Astrocyte of the hippocampus (primary cell): ENCODE results near the gene CCDC92B.
"Not testable (repeated sequence)": the region's sequence is repeated elsewhere in the genome, so short reads cannot be mapped to it uniquely, and the experiment has no call there.

Experiments
- DNase-seq: peaks from one replicate; pipeline ENCODE4 v3.0.0; 2011; ENCODE audit warnings: low read depth, low spot score

CCDC92B gene

GRCh38 chr17:2749058-2749783 lies at the start of gene CCDC92B:
CCDC92B (minus strand) TSS chr17:2749652; CDS start chr17:2735145, 14,507 bp downstream.
- DNase-seq: no peak

- no peak for DNase-seq
Observed at GRCh38 chr17:2798678-2799077, 49.2 kb upstream of the CCDC92B start.

- DNase-seq: no peak
Observed at GRCh38 chr17:2798188-2798587, 48.7 kb upstream of the CCDC92B start.

- DNase-seq: no peak
Observed at GRCh38 chr17:2797637-2798036, 48.2 kb upstream of the CCDC92B start.

GRCh38 chr17:2797226-2797625 lies 47.8 kb upstream of the CCDC92B start:
- DNase-seq: no peak

GRCh38 chr17:2796164-2797125 lies 47.0 kb upstream of the CCDC92B start, which contains the start of gene RAP1GAP2:
RAP1GAP2 (plus strand) TSS chr17:2796438; CDS start chr17:2796528, 90 bp downstream.
- no peak for DNase-seq

GRCh38 chr17:2795441-2796163 lies 46.1 kb upstream of the CCDC92B start:
- DNase-seq: no peak

- DNase-seq: no peak
Observed at GRCh38 chr17:2794111-2794803, 44.8 kb upstream of the CCDC92B start.

GRCh38 chr17:2792366-2793169 lies 43.1 kb upstream of the CCDC92B start:
- DNase-seq: no peak

- DNase-seq: no peak
Observed at GRCh38 chr17:2789700-2790099, 40.2 kb upstream of the CCDC92B start.

- DNase-seq: peak; percentile 94
Observed at GRCh38 chr17:2786176-2786881, 36.9 kb upstream of the CCDC92B start.

- DNase-seq: not testable (repeated sequence)
Observed at GRCh38 chr17:2785376-2785775, 35.9 kb upstream of the CCDC92B start.

GRCh38 chr17:2784864-2785263 lies 35.4 kb upstream of the CCDC92B start:
- no peak for DNase-seq

- DNase-seq: no peak
Observed at GRCh38 chr17:2783310-2784030, 34.0 kb upstream of the CCDC92B start.

- DNase-seq: peak; percentile 23
Observed at GRCh38 chr17:2782055-2782454, 32.6 kb upstream of the CCDC92B start.

GRCh38 chr17:2781598-2781997 lies 32.1 kb upstream of the CCDC92B start:
- DNase-seq: not testable (repeated sequence)

GRCh38 chr17:2780931-2781454 lies 31.5 kb upstream of the CCDC92B start:
- no peak for DNase-seq

- DNase-seq: no peak
Observed at GRCh38 chr17:2780256-2780655, 30.8 kb upstream of the CCDC92B start.

GRCh38 chr17:2779545-2779944 lies 30.1 kb upstream of the CCDC92B start:
- DNase-seq: no peak
